IMR-90 (cell line): ENCODE measurements around the gene STAU1. TPM values are rescaled to one million over a fixed set of nuclear protein-coding genes. Genes with fewer than 3 reads are reported as not detected.

Source experiments
- ATAC-seq: fragments of 200-7000 bp; cut with Tn5 transposase; 2 replicates; pipeline ENCODE4 v1.9.1; 2020; ENCODE audit warnings: low read depth, mild to moderate bottlenecking, moderate library complexity
- BruUV-seq: library from RNA; stranded (reverse); fragments of 400-500 nt; replicated peaks from 2 replicates; lab custom pipeline; 2021; lab: Mats Ljungman, UMichigan
- CTCF ChIA-PET: fragments of 300-600 bp; formaldehyde crosslinking; extraction: SDS; loops from one replicate; lab custom pipeline; 2021; ENCODE audit warnings: antibody characterized with exemption; lab: Yijun Ruan, JAX
- POLR2A ChIA-PET: fragments of 300-600 bp; sonication (Branson Sonifier 250); formaldehyde crosslinking; loops from one replicate; lab custom pipeline; 2022; ENCODE audit warnings: antibody characterized with exemption; ENCODE audit not compliant: unreplicated experiment; lab: Charles Lee
- DNase-seq: peaks from one replicate; pipeline ENCODE4 v3.0.0; 2013
- H2AFZ ChIP-seq: replicated peaks from 2 replicates; pipeline ENCODE3; 2013; ENCODE audit warnings: low read length, mild to moderate bottlenecking; ENCODE audit not compliant: poor library complexity
- H2AK5ac ChIP-seq: 2 replicates; pipeline ENCODE4 v1.6.1; 2013; ENCODE audit warnings: low read depth, low read length, inconsistent platforms
- H2AK9ac ChIP-seq: replicated peaks from 2 replicates; pipeline ENCODE3; 2013; ENCODE audit warnings: mild to moderate bottlenecking, low read depth, low read length, moderate library complexity; ENCODE audit not compliant: poor library complexity
- H2BK120ac ChIP-seq: 2 replicates; pipeline ENCODE4 v1.6.1; 2013; ENCODE audit warnings: low read depth, low read length, inconsistent platforms
- H2BK15ac ChIP-seq: 3 replicates; pipeline ENCODE4 v1.6.1; 2013; ENCODE audit warnings: low read depth, low read length, inconsistent platforms
- H2BK20ac ChIP-seq: 2 replicates; pipeline ENCODE4 v1.6.1; 2013; ENCODE audit warnings: low read depth, mild to moderate bottlenecking, inconsistent platforms, low read length, moderate library complexity
- H2BK5ac ChIP-seq: 2 replicates; pipeline ENCODE4 v1.6.1; 2013; ENCODE audit warnings: mild to moderate bottlenecking, low read depth, low read length, inconsistent platforms; ENCODE audit not compliant: poor library complexity, severe bottlenecking
- H3K14ac ChIP-seq: replicated peaks from 2 replicates; pipeline ENCODE4 v1.6.1; 2013; ENCODE audit warnings: low read depth, low read length, inconsistent platforms
- H3K18ac ChIP-seq: 2 replicates; pipeline ENCODE4 v1.6.1; 2013; ENCODE audit warnings: low read depth, low read length, control low read depth
- H3K23ac ChIP-seq: 2 replicates; pipeline ENCODE4 v1.6.1; 2013; ENCODE audit warnings: low read depth, low read length, inconsistent platforms
- H3K27ac ChIP-seq: 2 replicates; pipeline ENCODE4 v1.5.1; 2013; ENCODE audit warnings: mild to moderate bottlenecking, control low read depth, low read length; ENCODE audit not compliant: insufficient read depth
- H3K27me3 ChIP-seq: 2 replicates; pipeline ENCODE4 v1.6.1; 2013; ENCODE audit warnings: low read length; ENCODE audit not compliant: control insufficient read depth, insufficient read depth
- H3K36me3 ChIP-seq: 2 replicates; pipeline ENCODE4 v1.6.1; 2013; ENCODE audit warnings: low read length, mixed read lengths; ENCODE audit not compliant: control insufficient read depth, insufficient read depth
- H3K4ac ChIP-seq: 2 replicates; pipeline ENCODE4 v1.6.1; 2013; ENCODE audit warnings: low read depth, low read length, inconsistent platforms
- H3K4me1 ChIP-seq: 2 replicates; pipeline ENCODE4 v1.6.1; 2013; ENCODE audit warnings: low read length, mixed read lengths; ENCODE audit not compliant: control insufficient read depth, insufficient read depth
- H3K4me2 ChIP-seq: 2 replicates; pipeline ENCODE4 v1.6.1; 2013; ENCODE audit warnings: low read depth, mild to moderate bottlenecking, control low read depth, low read length, moderate library complexity
- H3K4me3 ChIP-seq: 2 replicates; pipeline ENCODE4 v1.5.1; 2013; ENCODE audit warnings: low read depth, mild to moderate bottlenecking, control low read depth, low read length, moderate library complexity; ENCODE audit not compliant: insufficient read depth
- H3K56ac ChIP-seq: 2 replicates; pipeline ENCODE4 v1.6.1; 2013; ENCODE audit warnings: low read length, inconsistent platforms; ENCODE audit not compliant: insufficient read depth; ENCODE audit errors: extremely low read depth
- H3K79me1 ChIP-seq, 2 experiments: 2 replicates each; pipeline ENCODE4 v1.6.1; 2013; ENCODE audit warnings: low read length in 2 of 2, inconsistent platforms in 1 of 2, low read depth in 1 of 2
- H3K9ac ChIP-seq: 2 replicates; pipeline ENCODE4 v1.6.1; 2013; ENCODE audit warnings: low read depth, low read length, control low read depth
- H3K9me1 ChIP-seq: 2 replicates; pipeline ENCODE4 v1.6.1; 2013; ENCODE audit warnings: low read length, inconsistent platforms; ENCODE audit not compliant: insufficient read depth
- H3K9me3 ChIP-seq: 2 replicates; pipeline ENCODE4 v1.6.1; 2013; ENCODE audit warnings: low read length; ENCODE audit not compliant: control insufficient read depth, insufficient read depth
- H4K20me1 ChIP-seq: 2 replicates; pipeline ENCODE4 v1.6.1; 2013; ENCODE audit warnings: low read length, inconsistent platforms; ENCODE audit not compliant: insufficient read depth
- H4K5ac ChIP-seq: 2 replicates; pipeline ENCODE4 v1.6.1; 2013; ENCODE audit warnings: mild to moderate bottlenecking, low read depth, low read length, control low read depth
- H4K8ac ChIP-seq, 2 experiments: 2 replicates each; pipeline ENCODE4 v1.6.1; 2013; ENCODE audit warnings: low read depth in 2 of 2, low read length in 2 of 2, control low read depth in 1 of 2, inconsistent platforms in 1 of 2
- H4K91ac ChIP-seq: 2 replicates; pipeline ENCODE4 v1.6.1; 2013; ENCODE audit warnings: low read depth, low read length, inconsistent platforms; ENCODE audit not compliant: insufficient read depth
- BHLHE40 ChIP-seq: fragments of 150-350 bp; IDR thresholded peaks from 2 replicates; pipeline ENCODE4 v1.6.1; 2016; ENCODE audit warnings: mild to moderate bottlenecking, low read depth, low read length
- CEBPB ChIP-seq: IDR thresholded peaks from 2 replicates; pipeline ENCODE4 v1.6.1; 2012; ENCODE audit warnings: low read depth, low read length, improper control_type of control experiment
- CHD1 ChIP-seq: IDR thresholded peaks from 2 replicates; pipeline ENCODE4 v1.6.1; 2012; ENCODE audit warnings: low read depth, low read length, improper control_type of control experiment
- CTCF ChIP-seq: conservative IDR thresholded peaks from 2 replicates; pipeline ENCODE4 v1.5.1; 2012; ENCODE audit warnings: mild to moderate bottlenecking, low read depth, low read length, improper control_type of control experiment
- ELK1 ChIP-seq: fragments of 150-350 bp; IDR thresholded peaks from 2 replicates; pipeline ENCODE4 v1.6.1; 2016; ENCODE audit warnings: low read depth, mild to moderate bottlenecking, low read length, moderate library complexity, borderline replicate concordance
- FOS ChIP-seq: fragments of 150-350 bp; IDR thresholded peaks from 2 replicates; pipeline ENCODE4 v1.6.1; 2016; ENCODE audit warnings: low read depth, low read length
- MAFK ChIP-seq: IDR thresholded peaks from 2 replicates; pipeline ENCODE4 v1.6.1; 2012; ENCODE audit warnings: low read depth, low read length, improper control_type of control experiment
- MAZ ChIP-seq: IDR thresholded peaks from 2 replicates; pipeline ENCODE4 v1.6.1; 2012; ENCODE audit warnings: low read depth, mild to moderate bottlenecking, low read length, improper control_type of control experiment, moderate library complexity, borderline replicate concordance
- MXI1 ChIP-seq: IDR thresholded peaks from 2 replicates; pipeline ENCODE4 v1.6.1; 2012; ENCODE audit warnings: low read depth, mild to moderate bottlenecking, low read length, moderate library complexity, borderline replicate concordance
- NFE2L2 ChIP-seq: fragments of 150-350 bp; IDR thresholded peaks from 2 replicates; pipeline ENCODE4 v1.6.1; 2016; ENCODE audit warnings: low read depth, mild to moderate bottlenecking, low read length
- POLR2A ChIP-seq: IDR thresholded peaks from 2 replicates; pipeline ENCODE4 v1.6.1; 2012; ENCODE audit warnings: mild to moderate bottlenecking, low read depth, low read length
- RAD21 ChIP-seq: IDR thresholded peaks from 2 replicates; pipeline ENCODE4 v1.6.1; 2012; ENCODE audit warnings: low read length, improper control_type of control experiment
- RCOR1 ChIP-seq: IDR thresholded peaks from 2 replicates; pipeline ENCODE4 v1.6.1; 2012; ENCODE audit warnings: mild to moderate bottlenecking, low read length, improper control_type of control experiment; ENCODE audit not compliant: insufficient replicate concordance
- RFX5 ChIP-seq: IDR thresholded peaks from 2 replicates; pipeline ENCODE4 v1.8.0; 2012; ENCODE audit warnings: low read depth, mild to moderate bottlenecking, low read length, moderate library complexity
- SMC3 ChIP-seq: fragments of 150-350 bp; IDR thresholded peaks from 2 replicates; pipeline ENCODE4 v1.6.1; 2016; ENCODE audit warnings: low read depth, mild to moderate bottlenecking, antibody characterized with exemption, low read length, moderate library complexity
- USF2 ChIP-seq: fragments of 150-350 bp; IDR thresholded peaks from 2 replicates; pipeline ENCODE4 v1.6.1; 2017; ENCODE audit warnings: mild to moderate bottlenecking, antibody characterized with exemption, low read length, low read depth
- WGBS, 2 experiments: methylation state at CpG; one replicate each; pipeline versions ENCODE4 v1.1.5 to v1.1.7; 2013; ENCODE audit warnings: missing lambda C conversion rate in 2 of 2; ENCODE audit not compliant: insufficient read length in 1 of 2; ENCODE audit errors: extremely low coverage in 2 of 2; 5-methylcytosine and 5-hydroxymethylcytosine counted together
- dilution Hi-C: fragments of 300-500 bp; cut with HindIII; formaldehyde crosslinking; loops from one replicate; pipeline ENCODE4 v1.14.3; 2018; ENCODE audit warnings: low sequenced_read_pairs; ENCODE audit not compliant: unreplicated experiment
- in situ Hi-C: fragments of 300-500 bp; cut with MboI; formaldehyde crosslinking; loops from 3 replicates; pipeline ENCODE4 v1.14.3; 2019; ENCODE audit warnings: low sequenced_read_pairs, inconsistent platforms, mixed read lengths
- intact Hi-C: fragments of 100-400 bp; cut with micrococcal nuclease; formaldehyde crosslinking; loops from 2 replicates; pipeline ENCODE4 v1.10.0; 2022
- polyA plus RNA-seq, 3 experiments: library from polyadenylated mRNA; depleted of rRNA; stranded (reverse); fragments of >200 nt; gene quantifications; 2 replicates each; pipeline ENCODE4 v1.2.3, GENCODE V29; 2012; ENCODE audit warnings: low replicate concordance in 1 of 3
- total RNA-seq: library from RNA; depleted of rRNA; stranded (reverse); fragments of >200 nt; gene quantifications from 2 replicates; pipeline ENCODE4 v1.2.3, GENCODE V29; 2012

The STAU1 gene
- total and polyA plus RNA-seq, 2 of the 4 experiments (the other 2 are of a cell fraction), result 35.3 to 50.3 TPM

- H3K27ac ChIP-seq, result no peak overlapping the region
- H3K4me2 ChIP-seq, result no peak overlapping the region
- in situ Hi-C loops, result no loop called here
- no peak overlapping the region for H2AFZ ChIP-seq
- no peak overlapping the region for H2BK20ac ChIP-seq
- no peak for ATAC-seq
- intact Hi-C loops, result no loop called here
- no peaks in the 10 kb centered on the region for H3K4me1 ChIP-seq
- no peak overlapping the region for H3K23ac ChIP-seq
- no peak overlapping the region for H4K91ac ChIP-seq
- no peak overlapping the region for H3K4ac ChIP-seq
- H2AK9ac ChIP-seq, result no peak overlapping the region
- TF ChIP-seq MAZ (no peak), CTCF (no peak), MAFK (no peak), USF2 (no peak), MXI1 (no peak), RFX5 (no peak), CEBPB (no peak), RCOR1 (no peak), POLR2A (no peak), RAD21 (no peak), FOS (no peak), NFE2L2 (no peak), CHD1 (no peak), SMC3 (no peak), BHLHE40 (no peak), ELK1 (no peak)
- no peaks in the 10 kb centered on the region for H3K27me3 ChIP-seq
- H3K9me3 ChIP-seq, result no peaks in the 10 kb centered on the region
- H2BK15ac ChIP-seq, result no peak overlapping the region
- H3K9ac ChIP-seq, result no peak overlapping the region
- DNase-seq, result no peak
- WGBS, 2 experiments, result no CpG with 5 or more reads among the region's 4 CpGs
- no TSS peak for BruUV-seq
- H3K36me3 ChIP-seq, result peaks cover 33% of the 10 kb centered on the region
- no peaks in the 10 kb centered on the region for H3K9me1 ChIP-seq
- no peak overlapping the region for H4K8ac ChIP-seq
- H2AK5ac ChIP-seq, result no peak overlapping the region
- H3K4me3 ChIP-seq, result no peak overlapping the region
- H3K79me1 ChIP-seq, result peaks cover 10 to 29% of the 10 kb centered on the region in 2 experiments; a peak in 3 of 4 replicates
- no peak overlapping the region for H4K5ac ChIP-seq
- no peak overlapping the region for H2BK120ac ChIP-seq
- H3K14ac ChIP-seq, result no peak overlapping the region
- no peak overlapping the region for H3K56ac ChIP-seq
- ChIA-PET POLR2A (no interaction called here), CTCF (no interaction called here)
- dilution Hi-C loops, result no loop called here
- no peak overlapping the region for H2BK5ac ChIP-seq
- no peak overlapping the region for H3K18ac ChIP-seq
- H4K20me1 ChIP-seq, result no peaks in the 10 kb centered on the region
Measured at GRCh38 chr20:49098136-49098535, 90.0 kb downstream of the STAU1 start.
